ENCODE results near the gene RPL22L1.

- no peak for TF ChIP-seq CTCF (IDR thresholded peaks at IDR 0.05)
- no peak for TF ChIP-seq POLR2A (IDR thresholded peaks at IDR 0.05)
- no peak for TF ChIP-seq POLR2AphosphoS5 (IDR thresholded peaks at IDR 0.05)
Observed at GRCh38 chr3:170868577-170869238, 1.3 kb downstream of the RPL22L1 start.
